ENCODE data around the gene FMR1NB.
A peak's percentile ranks its signal among the peaks of the same experiment; 100 is the strongest.

FMR1NB gene

DNA sequence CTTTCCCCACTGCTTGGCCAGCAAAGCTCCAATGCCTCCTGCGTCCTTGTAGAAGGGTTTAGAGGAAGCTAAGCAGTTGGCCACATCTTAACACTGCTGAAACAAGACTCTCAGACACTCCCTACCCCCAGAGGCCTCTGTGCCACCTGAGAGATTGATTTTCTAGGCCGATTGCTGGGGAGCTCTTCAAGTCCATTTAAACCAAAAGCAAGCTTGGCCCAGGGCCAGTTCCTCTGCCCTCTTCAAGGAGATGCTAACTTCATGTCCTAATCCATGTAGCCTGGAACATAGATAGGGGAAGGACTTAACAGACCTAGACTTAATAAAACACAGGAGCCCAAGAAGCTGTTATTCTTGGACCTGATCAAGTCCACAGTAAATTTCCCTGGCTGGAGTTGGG is 27.2 kb upstream of the FMR1NB start:
- H3K27ac ChIP-seq, result no peak overlapping the region
- TF ChIP-seq, protein P1, sequence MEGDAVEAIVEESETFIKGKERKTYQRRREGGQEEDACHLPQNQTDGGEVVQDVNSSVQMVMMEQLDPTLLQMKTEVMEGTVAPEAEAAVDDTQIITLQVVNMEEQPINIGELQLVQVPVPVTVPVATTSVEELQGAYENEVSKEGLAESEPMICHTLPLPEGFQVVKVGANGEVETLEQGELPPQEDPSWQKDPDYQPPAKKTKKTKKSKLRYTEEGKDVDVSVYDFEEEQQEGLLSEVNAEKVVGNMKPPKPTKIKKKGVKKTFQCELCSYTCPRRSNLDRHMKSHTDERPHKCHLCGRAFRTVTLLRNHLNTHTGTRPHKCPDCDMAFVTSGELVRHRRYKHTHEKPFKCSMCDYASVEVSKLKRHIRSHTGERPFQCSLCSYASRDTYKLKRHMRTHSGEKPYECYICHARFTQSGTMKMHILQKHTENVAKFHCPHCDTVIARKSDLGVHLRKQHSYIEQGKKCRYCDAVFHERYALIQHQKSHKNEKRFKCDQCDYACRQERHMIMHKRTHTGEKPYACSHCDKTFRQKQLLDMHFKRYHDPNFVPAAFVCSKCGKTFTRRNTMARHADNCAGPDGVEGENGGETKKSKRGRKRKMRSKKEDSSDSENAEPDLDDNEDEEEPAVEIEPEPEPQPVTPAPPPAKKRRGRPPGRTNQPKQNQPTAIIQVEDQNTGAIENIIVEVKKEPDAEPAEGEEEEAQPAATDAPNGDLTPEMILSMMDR (IDR thresholded peaks at IDR 0.05), result no peak
- no peak overlapping the region for H3K4me3 ChIP-seq
- peak; percentile 35 for DNase-seq (ENCODE audit: low spot score)

DNA sequence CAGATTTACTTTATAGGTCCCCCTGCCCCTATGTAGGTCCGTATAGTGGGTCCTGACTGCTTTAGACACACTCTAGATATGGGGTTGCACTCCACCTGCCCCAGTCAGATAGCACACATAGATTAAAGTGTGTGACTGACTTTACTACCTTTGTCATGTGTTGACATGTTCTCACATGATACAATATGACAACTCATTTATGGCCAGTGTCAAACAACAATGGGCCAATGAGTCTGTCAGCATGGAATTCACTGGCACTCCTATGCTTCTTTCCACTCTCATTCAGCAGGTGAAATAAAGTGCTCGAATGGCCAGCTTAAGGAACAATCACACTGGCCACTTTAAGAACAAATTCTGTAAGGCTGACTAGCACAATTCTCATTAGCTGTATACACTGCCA is 23.8 kb upstream of the FMR1NB start:
- TF ChIP-seq, protein P1 (IDR thresholded peaks at IDR 0.05), result no peak
- DNase-seq (ENCODE audit: low spot score), result no peak

DNA sequence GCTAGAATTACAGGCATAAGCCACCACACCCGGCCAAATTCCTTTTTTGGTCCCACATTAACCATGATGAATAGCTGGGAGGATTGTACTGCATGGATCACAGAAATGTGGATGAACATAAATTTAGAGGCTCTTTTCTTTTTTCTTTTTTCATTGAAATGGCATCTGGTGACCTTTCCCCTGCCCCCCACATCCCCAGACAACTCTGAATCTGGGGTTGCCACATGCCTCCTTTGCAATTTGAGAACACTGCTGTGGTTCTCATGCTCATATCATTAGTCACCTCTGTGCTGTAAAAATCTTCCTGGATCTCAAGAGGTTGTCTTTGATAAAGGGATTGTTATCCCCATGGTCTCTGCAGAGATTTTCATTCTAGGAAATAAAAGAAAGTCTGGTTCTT is 22.8 kb upstream of the FMR1NB start:
- Histone ChIP-seq H3K27ac (no peak overlapping the region), H3K4me3 (no peak overlapping the region)
- TF ChIP-seq, protein P1 (IDR thresholded peaks at IDR 0.05), result no peak
- DNase-seq (ENCODE audit: low spot score), result no peak

More for the DNA sequence above, 23.8 kb upstream of the FMR1NB start:
- H3K4me3 ChIP-seq, result no peak overlapping the region
- H3K27ac ChIP-seq, result no peak overlapping the region

DNA sequence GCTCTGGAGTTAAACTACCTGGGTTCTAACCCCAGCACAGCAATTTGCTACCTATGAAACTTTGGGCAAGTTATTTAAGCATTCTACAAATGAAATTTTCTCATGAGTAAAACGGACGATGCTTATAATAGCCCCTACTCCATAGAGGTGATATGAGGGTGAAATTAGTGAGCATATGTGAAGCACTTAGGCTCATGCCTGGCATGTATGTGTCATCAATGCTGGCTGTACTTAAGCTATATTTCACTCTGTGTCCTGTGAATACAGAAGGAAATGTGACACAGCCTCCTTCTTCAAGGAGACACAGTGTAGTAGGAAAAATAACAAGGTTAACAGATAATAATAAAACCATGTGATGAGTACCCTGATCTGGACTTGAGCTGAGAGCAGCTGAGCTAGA is 20.4 kb upstream of the FMR1NB start:
- Histone ChIP-seq H3K27ac (no peak overlapping the region), H3K4me3 (no peak overlapping the region)
- DNase-seq (ENCODE audit: low spot score), result no peak
- TF ChIP-seq, protein P1 (IDR thresholded peaks at IDR 0.05), result no peak

DNA sequence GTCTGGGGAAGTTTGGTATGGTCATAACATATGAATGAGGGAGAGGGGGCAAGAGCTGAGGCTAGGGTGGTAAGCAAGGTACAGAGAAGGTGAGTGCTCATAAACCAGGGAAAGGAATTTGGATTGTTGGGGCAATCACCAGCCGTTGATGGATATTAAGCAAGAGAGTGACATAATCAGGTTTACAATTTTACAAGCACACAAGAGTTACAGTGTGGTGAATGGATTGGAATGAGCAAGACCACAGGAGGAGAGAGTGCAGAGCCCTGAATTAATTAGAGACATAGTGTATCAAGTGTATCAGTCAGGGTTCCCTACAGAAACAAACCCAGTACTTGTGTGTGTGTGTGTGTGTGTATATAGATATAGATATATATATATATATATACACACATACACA is 18.7 kb upstream of the FMR1NB start:
- no peak for DNase-seq (ENCODE audit: low spot score)
- H3K27ac ChIP-seq, result no peak overlapping the region
- H3K4me3 ChIP-seq, result no peak overlapping the region
- TF ChIP-seq, protein P1 (IDR thresholded peaks at IDR 0.05), result no peak

DNA sequence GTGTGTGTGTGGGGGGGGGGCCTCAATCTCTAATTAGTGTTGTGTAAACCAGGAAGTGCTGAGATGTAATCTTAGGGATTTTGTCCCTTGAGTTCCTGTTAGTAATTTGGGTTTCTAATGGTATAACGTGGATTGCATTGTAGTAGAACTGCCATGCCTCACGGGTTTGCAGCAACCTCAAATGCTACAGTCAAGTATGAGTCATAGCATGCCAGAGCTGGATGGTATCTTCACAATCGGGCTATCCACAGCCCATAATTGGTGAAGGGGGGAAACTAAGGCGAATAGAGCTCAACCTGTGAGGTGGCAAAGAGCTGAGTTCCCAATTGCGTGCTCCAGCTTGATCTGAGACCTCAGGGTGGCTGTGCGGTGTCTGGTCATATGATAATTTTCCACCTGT is 2.2 kb upstream of the FMR1NB start:
- TF ChIP-seq, protein P1 (IDR thresholded peaks at IDR 0.05), result no peak
- H3K27ac ChIP-seq, result no peak overlapping the region
- no peak for DNase-seq (ENCODE audit: low spot score)
- H3K4me3 ChIP-seq, result no peak overlapping the region

DNA sequence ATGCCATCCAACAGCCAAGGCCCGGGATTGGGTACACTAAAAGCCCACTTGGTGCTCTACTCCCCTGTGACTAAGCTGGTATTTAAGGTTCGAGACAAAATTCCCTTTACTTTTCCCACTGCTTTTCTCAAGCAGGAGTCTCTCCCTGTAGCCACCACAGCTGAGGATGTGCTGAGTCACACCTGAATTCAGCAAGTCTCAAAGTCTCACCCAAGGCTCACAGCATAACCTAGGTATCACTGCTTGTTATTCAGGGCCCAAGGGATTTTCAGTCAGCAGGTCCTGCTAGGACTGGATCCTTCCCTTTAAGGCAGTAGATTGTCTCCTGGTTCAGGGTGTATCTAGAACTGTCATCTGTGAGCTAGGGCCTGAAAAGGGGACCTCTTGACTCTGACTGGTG is 39.2 kb downstream of the FMR1NB start:
- no peak overlapping the region for H3K4me3 ChIP-seq
- TF ChIP-seq, protein P1 (IDR thresholded peaks at IDR 0.05), result no peak
- DNase-seq (ENCODE audit: low spot score), result no peak

More for the DNA sequence above, 39.2 kb downstream of the FMR1NB start:
- H3K27ac ChIP-seq, result no peak overlapping the region

Measured in coronary artery (tissue), 2 donors.